ENCODE results near the gene CLCN7. TPM values are rescaled to one million over a fixed set of nuclear protein-coding genes. Genes with fewer than 3 reads are reported as not detected.

CLCN7 gene
- total RNA-seq, 4 donors from 2014 or later, result 24.8 to 45.8 (median 38.4) TPM

GRCh38 chr16:1444730-1445517 is 29.9 kb downstream of the CLCN7 start:
- DNase-seq (no peak), ATAC-seq (no peak)
- peaks cover 0 to 44% of the 10 kb centered on the region in 2 donors for H3K36me3 ChIP-seq
- H3K4me1 ChIP-seq, result no peaks in the 10 kb centered on the region
- in situ Hi-C loops (cut with MboI; ENCODE audit: low sequenced_read_pairs in 4 of 4) (no loop called here), intact Hi-C loops (cut with DNase I; ENCODE audit: low total_unique reads) (no loop called here)
- TF ChIP-seq POLR2A (IDR thresholded peaks at IDR 0.05), result no peak
- TF ChIP-seq CTCF (IDR thresholded peaks at IDR 0.05 in 4 of 5, conservative IDR thresholded peaks at IDR 0.05 in 1 of 5), result no peak
- H3K9me3 ChIP-seq, result no peaks in the 10 kb centered on the region
- no peak overlapping the region for H3K27ac ChIP-seq
- no peaks in the 10 kb centered on the region for H3K27me3 ChIP-seq
- no peak overlapping the region for H3K4me3 ChIP-seq

- Histone ChIP-seq H3K36me3 (peaks cover 0 to 38% of the 10 kb centered on the region in 2 donors), H3K9me3 (no peaks in the 10 kb centered on the region), H3K27me3 (no peaks in the 10 kb centered on the region), H3K4me1 (no peaks in the 10 kb centered on the region), H3K4me3 (no peak within 1 kb of the TSS), H3K27ac (no peak within 1 kb of the TSS)
- DNase-seq, result no peak
- no peak for ATAC-seq
- TF ChIP-seq POLR2A (IDR thresholded peaks at IDR 0.05) (no peak), CTCF (IDR thresholded peaks at IDR 0.05 in 4 of 5, conservative IDR thresholded peaks at IDR 0.05 in 1 of 5) (no peak)
- intact Hi-C loops (cut with DNase I; ENCODE audit: low total_unique reads) (no loop called here), in situ Hi-C loops (cut with MboI; ENCODE audit: low sequenced_read_pairs in 4 of 4) (no loop called here)
These were observed 30.7 kb downstream of the CLCN7 start, which contains the start of gene CCDC154 for GRCh38 chr16:1443980-1444729. Gene CCDC154 (minus strand): TSS chr16:1444556. CDS start chr16:1444322, 234 bp downstream.

GRCh38 chr16:1443403-1443973 is 31.3 kb downstream of the CLCN7 start:
- DNase-seq (no peak), ATAC-seq (no peak)
- H3K36me3 ChIP-seq, result peaks cover 0 to 32% of the 10 kb centered on the region in 2 donors
- H3K27me3 ChIP-seq, result no peaks in the 10 kb centered on the region
- no peak overlapping the region for H3K4me3 ChIP-seq
- TF ChIP-seq POLR2A (IDR thresholded peaks at IDR 0.05) (no peak), CTCF (IDR thresholded peaks at IDR 0.05 in 4 of 5, conservative IDR thresholded peaks at IDR 0.05 in 1 of 5) (no peak)
- H3K4me1 ChIP-seq, result no peaks in the 10 kb centered on the region
- in situ Hi-C loops (cut with MboI; ENCODE audit: low sequenced_read_pairs in 4 of 4) (no loop called here), intact Hi-C loops (cut with DNase I; ENCODE audit: low total_unique reads) (no loop called here)
- H3K27ac ChIP-seq, result no peak overlapping the region
- no peaks in the 10 kb centered on the region for H3K9me3 ChIP-seq

GRCh38 chr16:1442697-1443096 is 32.1 kb downstream of the CLCN7 start:
- DNase-seq (no peak), ATAC-seq (no peak)
- in situ Hi-C loops (cut with MboI; ENCODE audit: low sequenced_read_pairs in 4 of 4), result no loop called here
- intact Hi-C loops (cut with DNase I; ENCODE audit: low total_unique reads), result no loop called here
- no peak overlapping the region for H3K27ac ChIP-seq
- H3K27me3 ChIP-seq, result no peaks in the 10 kb centered on the region
- H3K4me3 ChIP-seq, result no peak overlapping the region
- no peaks in the 10 kb centered on the region for H3K9me3 ChIP-seq
- H3K4me1 ChIP-seq, result no peaks in the 10 kb centered on the region
- TF ChIP-seq CTCF (IDR thresholded peaks at IDR 0.05 in 4 of 5, conservative IDR thresholded peaks at IDR 0.05 in 1 of 5), result no peak
- no peak for TF ChIP-seq POLR2A (IDR thresholded peaks at IDR 0.05)
- H3K36me3 ChIP-seq, result peaks cover 0 to 24% of the 10 kb centered on the region in 2 donors
